CD14-positive monocyte (primary cell): ENCODE data around the gene DTNA. TPM values are rescaled to one million over a fixed set of nuclear protein-coding genes. Genes with fewer than 3 reads are reported as not detected.

Experiments
- DNase-seq, 3 donors: peaks; one replicate each; pipeline ENCODE4 v3.0.0-alpha.2; 2011 to 2022
- H2AFZ ChIP-seq: 2 replicates; pipeline ENCODE4 v1.6.0; 2012; ENCODE audit warnings: mild to moderate bottlenecking, low read depth, low read length, inconsistent platforms; ENCODE audit not compliant: insufficient read depth, poor library complexity, severe bottlenecking
- H3K27ac ChIP-seq, 2 donors: 1 replicate in 1 of 2; 2 replicates in 1 of 2; pipeline ENCODE4 v1.5.1; 2012 to 2013; ENCODE audit warnings: low read length in 2 of 2, control low read depth in 1 of 2, inconsistent platforms in 1 of 2, low read depth in 1 of 2, mild to moderate bottlenecking in 1 of 2
- H3K27me3 ChIP-seq, 2 donors: one replicate each; pipeline versions ENCODE4 v1.6.0 to v1.6.1; 2011 to 2013; ENCODE audit warnings: low read length in 2 of 2; ENCODE audit not compliant: control insufficient read depth in 2 of 2, insufficient read depth in 2 of 2
- H3K36me3 ChIP-seq, 2 donors: replicated peaks in 1 of 2; 1 replicate in 1 of 2; 2 replicates in 1 of 2; pipeline versions ENCODE4 v1.5.1 to v1.6.1; 2012 to 2013; ENCODE audit warnings: low read length in 2 of 2, control low read depth in 1 of 2, inconsistent platforms in 1 of 2, mild to moderate bottlenecking in 1 of 2; ENCODE audit not compliant: insufficient read depth in 2 of 2, control insufficient read depth in 1 of 2
- H3K4me1 ChIP-seq, 2 donors: 1 replicate in 1 of 2; 2 replicates in 1 of 2; pipeline versions ENCODE4 v1.5.1 to v1.6.1; 2012 to 2013; ENCODE audit warnings: low read length in 2 of 2, control low read depth in 1 of 2, inconsistent platforms in 1 of 2, mild to moderate bottlenecking in 1 of 2, moderate library complexity in 1 of 2; ENCODE audit not compliant: insufficient read depth in 2 of 2, control insufficient read depth in 1 of 2
- H3K4me2 ChIP-seq: replicated peaks from 2 replicates; pipeline ENCODE3; 2012; ENCODE audit warnings: low read length, moderate library complexity, mild to moderate bottlenecking; ENCODE audit not compliant: poor library complexity, severe bottlenecking; ENCODE audit errors: extremely low read depth
- H3K4me3 ChIP-seq, 3 experiments: fragments of 200-600 bp in 1 of 3; sonication (generic) in 1 of 3; replicated peaks in 1 of 3; 1 replicate in 2 of 3; 2 replicates in 1 of 3; pipeline ENCODE4 v1.5.1; 2011 to 2013; ENCODE audit warnings: low read length in 3 of 3, mild to moderate bottlenecking in 3 of 3, control low read depth in 2 of 3, low read depth in 2 of 3, inconsistent platforms in 1 of 3, moderate library complexity in 1 of 3
- H3K79me2 ChIP-seq: 2 replicates; pipeline ENCODE4 v1.6.0; 2012; ENCODE audit warnings: mild to moderate bottlenecking, control low read depth, inconsistent platforms, low read length, moderate library complexity; ENCODE audit not compliant: insufficient read depth
- H3K9ac ChIP-seq: 2 replicates; pipeline ENCODE4 v1.6.0; 2017; ENCODE audit warnings: low read length, mild to moderate bottlenecking; ENCODE audit not compliant: insufficient read depth, poor library complexity, severe bottlenecking
- H3K9me3 ChIP-seq, 2 donors: replicated peaks in 1 of 2; 1 replicate in 1 of 2; 2 replicates in 1 of 2; pipeline versions ENCODE4 v1.5.1 to v1.6.1; 2012 to 2013; ENCODE audit warnings: low read length in 2 of 2, control low read depth in 1 of 2; ENCODE audit not compliant: control insufficient read depth in 1 of 2, insufficient read depth in 1 of 2
- H4K20me1 ChIP-seq: 2 replicates; pipeline ENCODE4 v1.6.0; 2012; ENCODE audit warnings: mild to moderate bottlenecking, low read length, control low read depth, moderate library complexity; ENCODE audit not compliant: insufficient read depth
- H3K27ac Mint-ChIP-seq, 7 donors: one replicate each; pipeline ENCODE4 v1.8.0; 2020; ENCODE audit warnings: mild to moderate bottlenecking in 7 of 7, mixed read lengths in 7 of 7, moderate library complexity in 6 of 7, inconsistent platforms in 2 of 7
- H3K27me3 Mint-ChIP-seq, 3 donors: one replicate each; pipeline ENCODE4 v1.8.0; 2021 to 2022; ENCODE audit warnings: low read depth in 3 of 3, mild to moderate bottlenecking in 3 of 3, mixed read lengths in 3 of 3, moderate library complexity in 3 of 3, inconsistent platforms in 1 of 3
- H3K36me3 Mint-ChIP-seq, 2 donors: one replicate each; pipeline ENCODE4 v1.8.0; 2020; ENCODE audit warnings: mixed read lengths in 2 of 2, inconsistent platforms in 1 of 2, mild to moderate bottlenecking in 1 of 2
- H3K4me1 Mint-ChIP-seq: one replicate; pipeline ENCODE4 v1.8.0; 2020; ENCODE audit warnings: mild to moderate bottlenecking, mixed read lengths
- H3K4me3 Mint-ChIP-seq, 2 donors: one replicate each; pipeline ENCODE4 v1.8.0; 2020; ENCODE audit warnings: mild to moderate bottlenecking in 2 of 2, mixed read lengths in 2 of 2, moderate library complexity in 1 of 2
- H3K9me3 Mint-ChIP-seq, 7 donors: one replicate each; pipeline ENCODE4 v1.8.0; 2020 to 2022; ENCODE audit warnings: mixed read lengths in 7 of 7, mild to moderate bottlenecking in 6 of 7, moderate library complexity in 6 of 7, inconsistent platforms in 2 of 7
- WGBS: methylation state at CpG from one replicate; pipeline ENCODE4 v1.1.5; 2013; ENCODE audit warnings: missing lambda C conversion rate; ENCODE audit not compliant: insufficient coverage; 5-methylcytosine and 5-hydroxymethylcytosine counted together
- intact Hi-C, 2 donors: fragments of 100-400 bp; cut with micrococcal nuclease; formaldehyde crosslinking; loops; one replicate each; pipeline versions ENCODE4 v1.15.0 to v1.15.1; 2023
- polyA plus RNA-seq, 3 donors: library from polyadenylated mRNA; depleted of rRNA in 1 of 3; unstranded in 2 of 3; stranded (reverse) in 1 of 3; fragments of 300-500 nt in 2 of 3; fragments of >200 nt in 1 of 3; fragmentation: Illumina TruSeq in 2 of 3; gene quantifications; 1 replicate in 2 of 3; 2 replicates in 1 of 3; pipeline ENCODE4 v1.2.3, GENCODE V29; 2012 to 2021
- TF ChIP-seq, protein P1 (sequence below): fragments of 200-600 bp; IDR thresholded peaks from one replicate; pipeline ENCODE4 v1.8.0; 2022; ENCODE audit warnings: antibody characterized with exemption, mild to moderate bottlenecking

DTNA gene
- polyA plus RNA-seq, 3 donors = 0.53 to 2.3 (median 0.76) TPM

DNA sequence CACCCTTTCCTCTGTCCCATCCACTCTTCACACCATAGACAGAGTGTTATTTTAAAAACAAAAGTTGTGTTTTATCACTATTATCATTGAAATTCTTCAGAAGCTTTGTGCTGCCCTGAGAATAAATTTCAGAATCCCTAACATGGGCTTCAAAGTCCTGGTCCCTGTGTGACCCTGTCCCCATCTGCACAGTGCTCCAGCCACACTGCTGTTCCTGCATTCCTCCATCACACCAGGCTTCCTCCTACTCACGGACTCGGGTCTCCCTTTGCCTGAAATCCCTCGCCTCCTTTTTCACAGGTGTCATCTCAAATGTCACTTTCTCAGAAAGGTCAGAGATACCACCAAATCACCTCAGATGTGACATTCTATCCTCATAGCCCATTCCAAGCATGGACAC lies 8.2 kb upstream of the DTNA start:
- 84% methylated on average over 3 of the region's 3 CpGs for WGBS
- Histone ChIP-seq H4K20me1 (no peaks in the 10 kb centered on the region), H3K27me3 (no peaks in the 10 kb centered on the region), H3K9ac (no peak overlapping the region), H3K36me3 (no peaks in the 10 kb centered on the region), H3K4me3 (no peak overlapping the region), H3K4me2 (no peak overlapping the region), H3K79me2 (no peaks in the 10 kb centered on the region), H3K27ac (no peak overlapping the region), H2AFZ (no peak overlapping the region), H3K9me3 (no peaks in the 10 kb centered on the region), H3K4me1 (no peaks in the 10 kb centered on the region)
- intact Hi-C loops = no loop called here
- TF ChIP-seq, protein P1, sequence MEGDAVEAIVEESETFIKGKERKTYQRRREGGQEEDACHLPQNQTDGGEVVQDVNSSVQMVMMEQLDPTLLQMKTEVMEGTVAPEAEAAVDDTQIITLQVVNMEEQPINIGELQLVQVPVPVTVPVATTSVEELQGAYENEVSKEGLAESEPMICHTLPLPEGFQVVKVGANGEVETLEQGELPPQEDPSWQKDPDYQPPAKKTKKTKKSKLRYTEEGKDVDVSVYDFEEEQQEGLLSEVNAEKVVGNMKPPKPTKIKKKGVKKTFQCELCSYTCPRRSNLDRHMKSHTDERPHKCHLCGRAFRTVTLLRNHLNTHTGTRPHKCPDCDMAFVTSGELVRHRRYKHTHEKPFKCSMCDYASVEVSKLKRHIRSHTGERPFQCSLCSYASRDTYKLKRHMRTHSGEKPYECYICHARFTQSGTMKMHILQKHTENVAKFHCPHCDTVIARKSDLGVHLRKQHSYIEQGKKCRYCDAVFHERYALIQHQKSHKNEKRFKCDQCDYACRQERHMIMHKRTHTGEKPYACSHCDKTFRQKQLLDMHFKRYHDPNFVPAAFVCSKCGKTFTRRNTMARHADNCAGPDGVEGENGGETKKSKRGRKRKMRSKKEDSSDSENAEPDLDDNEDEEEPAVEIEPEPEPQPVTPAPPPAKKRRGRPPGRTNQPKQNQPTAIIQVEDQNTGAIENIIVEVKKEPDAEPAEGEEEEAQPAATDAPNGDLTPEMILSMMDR = no peak
- Mint-ChIP-seq H3K9me3 (no peaks in the 10 kb centered on the region), H3K27ac (no peak overlapping the region), H3K4me1 (no peaks in the 10 kb centered on the region), H3K36me3 (no peaks in the 10 kb centered on the region), H3K27me3 (no peaks in the 10 kb centered on the region), H3K4me3 (no peak overlapping the region)
- DNase-seq = no peak

DNA sequence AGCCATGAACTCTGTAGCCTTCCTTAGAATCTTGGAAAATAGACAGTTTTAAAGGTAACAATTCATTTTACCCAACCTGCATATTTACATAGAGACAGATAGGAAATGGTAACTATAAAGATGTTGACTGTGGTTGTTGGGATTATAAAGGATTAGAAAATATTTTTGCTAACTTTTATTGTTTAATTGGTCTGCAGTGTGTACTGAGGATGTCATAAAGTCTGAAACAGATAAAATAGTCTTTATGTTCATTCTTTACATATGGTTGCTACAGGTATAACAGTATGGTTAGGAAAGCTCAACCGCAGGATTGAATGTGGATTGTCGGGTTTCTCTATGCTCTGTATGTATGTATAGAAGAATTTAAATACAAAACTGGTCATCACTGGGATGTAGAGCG lies 7.3 kb upstream of the DTNA start:
- H3K4me2 ChIP-seq = no peak overlapping the region
- H3K9ac ChIP-seq = no peak overlapping the region
- no peaks in the 10 kb centered on the region for H4K20me1 ChIP-seq
- no peak overlapping the region for H3K4me3 ChIP-seq
- TF ChIP-seq, protein P1 = no peak
- H3K9me3 Mint-ChIP-seq = no peaks in the 10 kb centered on the region
- H3K4me3 Mint-ChIP-seq = no peak overlapping the region
- no peaks in the 10 kb centered on the region for H3K36me3 Mint-ChIP-seq
- H3K27ac ChIP-seq = no peak overlapping the region
- no peaks in the 10 kb centered on the region for H3K79me2 ChIP-seq
- no peak overlapping the region for H3K27ac Mint-ChIP-seq
- H3K4me1 Mint-ChIP-seq = no peaks in the 10 kb centered on the region
- no CpG with 5 or more reads among the region's 3 CpGs for WGBS
- no peaks in the 10 kb centered on the region for H3K27me3 ChIP-seq
- H3K36me3 ChIP-seq = no peaks in the 10 kb centered on the region
- intact Hi-C loops = no loop called here
- no peaks in the 10 kb centered on the region for H3K27me3 Mint-ChIP-seq
- no peak for DNase-seq
- H2AFZ ChIP-seq = no peak overlapping the region
- no peaks in the 10 kb centered on the region for H3K4me1 ChIP-seq
- H3K9me3 ChIP-seq = no peaks in the 10 kb centered on the region
